MCF 10A (cell line): Measurements from ENCODE around the gene ZNF493. TPM values are rescaled to one million over a fixed set of nuclear protein-coding genes. Genes with fewer than 3 reads are reported as not detected.

Experiments
- BruUV-seq: library from RNA; stranded (reverse); fragments of 400-500 nt; replicated peaks from 2 replicates; lab custom pipeline; 2021; lab: Mats Ljungman, UMichigan
- CTCF ChIA-PET: fragments of 300-600 bp; sonication (Branson Sonifier 250); formaldehyde crosslinking; extraction: SDS; loops from one replicate; lab custom pipeline; 2021; ENCODE audit warnings: antibody characterized with exemption, inconsistent platforms; lab: Yijun Ruan, JAX
- POLR2A ChIA-PET: fragments of 300-600, 350-650 bp; sonication (Branson Sonifier 250); formaldehyde crosslinking; extraction: SDS; loops from one replicate; lab custom pipeline; 2020; ENCODE audit warnings: antibody characterized with exemption, inconsistent platforms; lab: Yijun Ruan, JAX
- DNase-seq: peaks from one replicate; pipeline ENCODE4 v3.0.0-alpha.2; 2018; ENCODE audit not compliant: unreplicated experiment
- H3K27ac Mint-ChIP-seq: one replicate; pipeline ENCODE4 v1.8.0; 2022; ENCODE audit warnings: mild to moderate bottlenecking, low read depth, mixed read lengths; ENCODE audit not compliant: unreplicated experiment
- H3K27me3 Mint-ChIP-seq: one replicate; pipeline ENCODE4 v1.8.0; 2022; ENCODE audit warnings: mixed read lengths; ENCODE audit not compliant: insufficient read depth, unreplicated experiment
- H3K36me3 Mint-ChIP-seq: one replicate; pipeline ENCODE4 v1.8.0; 2022; ENCODE audit warnings: mild to moderate bottlenecking, moderate library complexity, mixed read lengths; ENCODE audit not compliant: insufficient read depth, unreplicated experiment
- H3K4me1 Mint-ChIP-seq: one replicate; pipeline ENCODE4 v1.8.0; 2022; ENCODE audit warnings: mixed read lengths; ENCODE audit not compliant: insufficient read depth, unreplicated experiment
- H3K4me3 Mint-ChIP-seq: one replicate; pipeline ENCODE4 v1.8.0; 2022; ENCODE audit warnings: mild to moderate bottlenecking, moderate library complexity, mixed read lengths; ENCODE audit not compliant: unreplicated experiment
- H3K9me3 Mint-ChIP-seq: one replicate; pipeline ENCODE4 v1.8.0; 2022; ENCODE audit warnings: mixed read lengths; ENCODE audit not compliant: unreplicated experiment
- CTCF ChIP-seq: fragments of 200-600 bp; IDR thresholded peaks from one replicate; pipeline ENCODE4 v1.8.0; 2022; ENCODE audit warnings: antibody characterized with exemption, mild to moderate bottlenecking; ENCODE audit not compliant: unreplicated experiment
- intact Hi-C: fragments of 100-400 bp; cut with micrococcal nuclease; formaldehyde crosslinking; loops from 2 replicates; pipeline ENCODE4 v1.14.1; 2022
- total RNA-seq: library from RNA; stranded (reverse); gene quantifications from 2 replicates; pipeline ENCODE4 v1.2.3, GENCODE V29; 2022

Gene ZNF493
- total RNA-seq, 1 experiment from 2014 or later, result 8.7 TPM

- intact Hi-C loops, result no loop called here
- CTCF ChIA-PET, result no interaction called here
- no peaks in the 10 kb centered on the region for H3K27me3 Mint-ChIP-seq
- no peak overlapping the region for H3K27ac Mint-ChIP-seq
- DNase-seq, result no peak
- no peaks in the 10 kb centered on the region for H3K36me3 Mint-ChIP-seq
- POLR2A ChIA-PET, result no interaction called here
- H3K9me3 Mint-ChIP-seq, result peaks cover 17% of the 10 kb centered on the region
- H3K4me1 Mint-ChIP-seq, result no peaks in the 10 kb centered on the region
- BruUV-seq, result no TSS peak
- H3K4me3 Mint-ChIP-seq, result no peak overlapping the region
- TF ChIP-seq CTCF, result no peak
Observed at GRCh38 chr19:21439201-21439751, 42.3 kb downstream of the ZNF493 start.

- H3K27me3 Mint-ChIP-seq, result no peaks in the 10 kb centered on the region
- intact Hi-C loops, result no loop called here
- CTCF ChIA-PET, result no interaction called here
- no peak for DNase-seq
- POLR2A ChIA-PET, result no interaction called here
- BruUV-seq, result no TSS peak
- H3K36me3 Mint-ChIP-seq, result no peaks in the 10 kb centered on the region
- TF ChIP-seq CTCF, result no peak
- no peak overlapping the region for H3K4me3 Mint-ChIP-seq
- H3K27ac Mint-ChIP-seq, result no peak overlapping the region
- peaks cover 17% of the 10 kb centered on the region for H3K9me3 Mint-ChIP-seq
- H3K4me1 Mint-ChIP-seq, result no peaks in the 10 kb centered on the region
Observed at GRCh38 chr19:21440321-21440720, 43.4 kb downstream of the ZNF493 start.

GRCh38 chr19:21451187-21451586 lies 54.3 kb downstream of the ZNF493 start:
- BruUV-seq, result no TSS peak
- H3K36me3 Mint-ChIP-seq, result no peaks in the 10 kb centered on the region
- DNase-seq, result no peak
- H3K27ac Mint-ChIP-seq, result no peak overlapping the region
- TF ChIP-seq CTCF, result no peak
- ChIA-PET POLR2A (no interaction called here), CTCF (no interaction called here)
- intact Hi-C loops, result no loop called here
- H3K4me3 Mint-ChIP-seq, result no peak overlapping the region
- H3K4me1 Mint-ChIP-seq, result no peaks in the 10 kb centered on the region
- no peaks in the 10 kb centered on the region for H3K27me3 Mint-ChIP-seq
- H3K9me3 Mint-ChIP-seq, result no peaks in the 10 kb centered on the region

- Mint-ChIP-seq H3K4me3 (no peak overlapping the region), H3K27ac (no peak overlapping the region), H3K36me3 (no peaks in the 10 kb centered on the region), H3K4me1 (no peaks in the 10 kb centered on the region), H3K27me3 (no peaks in the 10 kb centered on the region), H3K9me3 (no peaks in the 10 kb centered on the region)
- ChIA-PET CTCF (interaction anchor here (0.6 kb wide), 2 partner anchors 14 to 164 kb away, joined by 3 to 4 read pairs; no protein-coding TSS in a partner anchor), POLR2A (no interaction called here)
- BruUV-seq, result no TSS peak
- DNase-seq, result no peak
- intact Hi-C loops, result no loop called here
- TF ChIP-seq CTCF, result no peak
Observed at GRCh38 chr19:21454901-21455300, 58.0 kb downstream of the ZNF493 start.
